HG03139 (cell line): ENCODE measurements around the gene TXNDC5.

Experiments used
- ATAC-seq: cut with Tn5 transposase; IDR thresholded peaks from one replicate; pipeline ENCODE4 v1.9.1; 2021; ENCODE audit not compliant: unreplicated experiment

TXNDC5 gene

GRCh38 chr6:7910654-7911344 is at the start of gene TXNDC5:
Gene TXNDC5 (minus strand): TSS chr6:7910788. CDS start chr6:7910776, 12 bp downstream.
- peak; percentile 57 for ATAC-seq

DNA sequence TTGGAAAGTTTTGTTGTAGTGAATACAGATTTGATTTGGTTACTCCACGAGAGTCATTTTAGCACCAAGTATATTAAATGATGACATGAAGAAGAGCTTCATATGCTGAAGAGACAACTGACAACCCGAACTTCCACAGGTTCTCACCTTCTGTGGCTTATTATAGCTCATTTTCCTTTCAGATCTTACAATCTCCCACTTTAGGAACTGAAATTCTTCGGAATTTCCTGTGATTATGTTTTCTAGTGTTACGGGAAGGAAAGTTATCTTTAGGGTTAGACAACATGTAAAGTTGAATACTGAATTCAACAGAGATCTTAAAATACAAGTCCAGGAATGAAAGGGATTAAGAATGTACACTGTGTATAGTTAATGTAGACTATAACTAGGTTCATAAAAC is 49.6 kb upstream of the TXNDC5 start:
- ATAC-seq: no peak

- no peak for ATAC-seq
Observed at GRCh38 chr6:7959453-7959852, 48.9 kb upstream of the TXNDC5 start.

DNA sequence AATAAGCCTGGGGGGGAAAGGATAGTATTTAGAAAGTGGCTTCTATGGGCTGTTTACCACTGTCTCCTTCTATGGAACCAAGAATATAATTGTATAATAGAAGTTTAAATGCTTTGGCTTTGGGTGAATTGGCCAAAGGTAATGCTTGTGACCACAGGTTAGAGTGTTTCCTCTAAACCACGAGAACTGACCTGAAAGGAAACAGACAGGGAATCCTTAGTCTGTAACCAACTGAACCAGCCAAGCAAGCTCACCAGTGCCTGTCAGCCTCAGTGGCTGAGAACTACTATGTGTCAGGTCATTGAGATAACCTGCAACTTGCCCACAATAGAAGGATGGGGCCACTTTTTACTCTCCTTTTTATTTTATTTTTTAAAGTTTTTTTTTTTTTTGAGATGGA is 47.9 kb upstream of the TXNDC5 start:
- ATAC-seq: no peak

- ATAC-seq: no peak
Observed at GRCh38 chr6:7956257-7956656, 45.7 kb upstream of the TXNDC5 start.

DNA sequence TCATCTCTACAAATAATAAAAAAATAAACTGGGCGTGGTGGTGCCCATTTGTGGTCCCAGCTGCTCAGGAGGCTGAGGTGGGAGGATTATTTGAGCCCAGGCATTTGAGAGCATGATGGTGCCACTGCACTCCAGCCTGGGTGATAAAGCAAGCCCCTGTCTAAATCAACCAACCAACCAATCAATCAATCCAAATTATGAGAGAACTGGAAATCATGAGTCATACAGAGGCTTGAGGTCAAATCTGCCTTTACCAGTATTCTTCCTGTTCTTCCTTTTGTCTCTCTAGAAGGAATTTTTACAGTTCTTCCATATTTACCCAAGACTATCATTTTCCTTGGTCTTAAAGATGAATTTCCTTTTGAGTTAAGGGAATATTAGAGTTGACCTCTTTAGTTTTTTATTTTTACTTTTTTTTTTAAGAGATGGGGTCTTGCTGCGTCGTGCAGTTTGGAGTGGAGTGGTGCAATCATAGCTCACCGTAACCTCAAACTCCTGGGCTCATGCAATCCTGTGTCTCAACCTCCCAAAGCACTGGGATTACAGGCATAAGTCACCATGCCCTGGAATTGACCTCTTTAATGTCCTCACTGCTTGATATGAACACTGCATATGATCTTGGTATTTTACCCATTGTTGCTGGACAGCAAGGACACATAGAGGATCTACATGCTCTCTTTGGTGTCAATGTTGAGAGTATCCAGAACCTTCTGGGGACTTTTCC is 44.1 kb upstream of the TXNDC5 start:
- no peak for ATAC-seq

GRCh38 chr6:7953753-7954152 is 43.2 kb upstream of the TXNDC5 start:
- no peak for ATAC-seq

DNA sequence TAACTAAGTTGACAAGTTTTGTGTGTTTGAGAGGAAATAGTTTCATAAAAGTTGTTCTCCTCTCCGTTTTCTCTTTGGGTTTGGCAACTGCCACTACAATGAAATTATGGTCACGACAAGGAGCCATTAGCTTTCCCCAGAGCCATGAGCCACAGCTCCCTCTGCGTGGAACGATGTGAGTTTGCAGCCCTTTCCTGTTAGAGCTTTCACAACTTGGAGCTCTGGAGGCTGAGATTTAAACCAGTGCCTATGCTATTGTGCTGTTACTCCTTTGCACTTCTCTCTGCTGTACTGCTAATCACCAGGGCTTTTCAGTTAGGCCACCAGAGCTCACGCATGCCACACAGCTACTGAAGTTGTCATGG is 29.3 kb upstream of the TXNDC5 start:
- ATAC-seq: no peak

DNA sequence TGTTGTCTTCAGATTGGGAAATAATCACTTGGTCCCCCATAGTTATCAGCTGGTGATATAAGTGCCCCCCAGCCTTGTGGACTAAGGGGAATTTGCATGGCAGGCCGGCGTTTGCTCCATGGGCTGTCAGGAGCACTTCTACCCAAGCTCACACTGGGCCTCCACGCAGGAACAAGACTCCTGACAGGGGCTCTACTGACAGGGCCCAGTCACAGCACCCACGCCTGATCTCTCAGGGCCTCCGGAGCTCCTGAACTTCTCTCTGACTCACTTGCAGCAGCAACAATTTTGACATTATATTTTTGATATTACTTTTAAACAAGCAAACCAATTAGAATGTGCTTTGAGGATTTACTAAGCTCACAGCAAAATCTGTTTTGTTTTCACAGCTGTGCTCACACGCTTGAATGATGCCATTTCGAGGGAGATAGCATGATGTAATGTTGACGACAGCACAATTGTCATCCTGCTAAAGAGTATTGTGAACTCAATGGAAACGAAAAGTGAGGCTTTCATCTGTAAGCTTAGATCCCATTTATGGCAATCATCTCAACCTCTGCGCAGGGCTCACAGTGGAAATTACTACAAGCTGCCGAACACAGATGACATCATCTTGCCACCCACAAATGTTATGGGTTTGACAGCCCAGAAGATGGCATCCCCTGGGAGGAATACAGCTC is 28.7 kb upstream of the TXNDC5 start:
- no peak for ATAC-seq

- ATAC-seq: no peak
Observed at GRCh38 chr6:7938562-7939183, 28.1 kb upstream of the TXNDC5 start.

- peak; percentile 89 for ATAC-seq
Observed at GRCh38 chr6:7933794-7934193, 23.2 kb upstream of the TXNDC5 start.

GRCh38 chr6:7932625-7933024 is 22.0 kb upstream of the TXNDC5 start:
- no peak for ATAC-seq

DNA sequence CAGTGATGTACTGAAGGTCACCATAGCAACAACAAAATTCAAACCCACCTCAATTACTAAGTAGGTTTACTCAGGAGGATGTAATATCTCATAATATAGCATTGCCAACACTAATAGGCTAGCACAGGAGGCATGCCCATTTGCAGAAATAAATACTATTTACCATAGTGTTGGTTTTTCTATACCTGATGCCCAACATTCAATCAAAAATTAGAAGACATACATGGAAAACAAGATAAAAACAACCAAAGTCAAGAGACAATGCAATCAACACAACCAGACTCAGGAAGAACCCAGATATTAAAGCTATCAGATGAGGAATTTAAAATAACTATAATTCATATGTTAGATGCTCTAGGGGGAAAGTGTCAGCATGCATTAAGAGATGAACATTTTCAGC is 14.3 kb upstream of the TXNDC5 start:
- no peak for ATAC-seq

DNA sequence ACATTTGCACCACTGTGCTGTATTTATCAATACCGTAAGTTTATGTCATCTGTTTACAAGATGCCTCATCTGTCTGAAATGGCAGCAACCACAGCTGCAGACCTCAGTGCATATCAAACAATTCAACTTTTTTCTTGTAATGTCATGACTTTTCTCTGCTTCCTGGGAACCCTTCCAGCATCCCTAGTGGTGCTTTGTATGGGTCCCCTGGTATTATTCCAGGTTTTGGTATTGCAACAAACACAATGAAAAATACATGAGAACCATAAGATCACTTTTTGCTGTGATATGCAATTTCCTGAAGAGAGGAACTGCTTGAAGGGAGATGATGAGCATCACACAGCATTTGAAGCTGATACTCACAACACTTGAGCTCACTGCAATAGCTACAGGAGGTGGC is 12.0 kb upstream of the TXNDC5 start:
- no peak for ATAC-seq

GRCh38 chr6:7921632-7922092 is 11.1 kb upstream of the TXNDC5 start:
- no peak for ATAC-seq

GRCh38 chr6:7921046-7921445 is 10.5 kb upstream of the TXNDC5 start:
- ATAC-seq: no peak

DNA sequence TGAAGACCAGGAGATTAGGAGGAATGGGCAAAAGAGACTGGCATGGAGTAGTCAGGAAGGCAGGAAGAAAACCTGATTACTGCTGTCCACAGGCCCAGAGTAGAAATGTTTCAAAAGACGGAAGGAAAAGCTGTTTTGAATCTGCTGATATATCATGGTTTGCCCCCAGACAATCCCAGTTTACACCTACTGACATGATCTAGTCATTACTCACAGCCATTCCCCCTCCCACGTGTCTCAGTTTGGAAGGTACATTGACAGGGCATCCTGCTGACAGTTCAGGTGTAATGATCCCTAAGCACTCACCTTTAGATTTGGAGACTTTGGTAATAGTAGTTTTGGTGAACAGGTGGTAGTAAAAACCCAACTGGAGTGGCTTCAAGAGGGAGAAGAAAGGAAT is 9.8 kb upstream of the TXNDC5 start:
- ATAC-seq: no peak

GRCh38 chr6:7919871-7920270 is 9.3 kb upstream of the TXNDC5 start:
- ATAC-seq: no peak

- no peak for ATAC-seq
Observed at GRCh38 chr6:7918403-7918802, 7.8 kb upstream of the TXNDC5 start.

DNA sequence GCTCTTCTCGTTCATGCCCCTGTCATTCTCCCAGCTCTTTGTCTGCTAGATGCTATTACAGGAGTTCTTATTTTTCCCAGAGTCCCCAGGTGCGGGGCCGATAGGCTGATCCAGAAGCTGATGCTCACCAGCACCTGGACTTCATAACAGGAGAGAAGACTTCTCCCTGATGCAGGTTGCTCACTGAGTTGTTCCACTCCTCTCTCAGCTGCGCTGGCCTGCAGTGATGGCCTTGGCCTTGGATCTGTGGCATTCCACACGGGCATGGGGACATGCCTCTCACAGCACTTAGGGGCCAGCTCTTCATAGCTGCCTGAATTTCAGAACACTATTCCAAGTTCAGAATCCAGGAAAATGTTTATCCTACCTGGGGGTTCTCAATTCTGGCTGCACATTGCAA is 7.1 kb upstream of the TXNDC5 start:
- ATAC-seq: no peak

DNA sequence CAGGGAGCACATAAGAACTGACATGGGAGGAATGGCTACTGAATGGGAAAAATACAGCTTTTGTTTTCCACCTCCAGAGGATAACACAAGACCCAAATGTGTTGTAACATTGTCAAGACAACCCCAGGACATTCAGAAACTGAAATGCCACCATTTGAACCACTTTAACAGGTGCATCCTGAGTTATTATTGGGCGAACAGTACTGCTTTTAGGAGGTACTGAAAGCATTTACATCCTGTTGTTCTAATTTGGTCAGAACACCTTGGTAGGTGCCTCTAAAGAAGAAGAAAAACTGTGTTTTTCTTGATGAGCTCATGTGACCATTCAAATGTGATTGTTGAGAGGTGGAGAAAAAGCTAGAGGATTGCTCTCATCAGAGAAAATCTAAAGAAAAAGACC is 6.4 kb upstream of the TXNDC5 start:
- ATAC-seq: peak; percentile 72
